ENCODE measurements around the gene STRN4. TPM values are rescaled to one million over a fixed set of nuclear protein-coding genes. Genes with fewer than 3 reads are reported as not detected.
A peak's percentile ranks its signal among the peaks of the same experiment; 100 is the strongest.

Gene STRN4
- total and polyA plus RNA-seq, 9 of the 15 experiments (the other 6 are each of a cell fraction or from before 2014, with no cell fraction given): 0.62 to 83.7 (median 36.9) TPM

DNA sequence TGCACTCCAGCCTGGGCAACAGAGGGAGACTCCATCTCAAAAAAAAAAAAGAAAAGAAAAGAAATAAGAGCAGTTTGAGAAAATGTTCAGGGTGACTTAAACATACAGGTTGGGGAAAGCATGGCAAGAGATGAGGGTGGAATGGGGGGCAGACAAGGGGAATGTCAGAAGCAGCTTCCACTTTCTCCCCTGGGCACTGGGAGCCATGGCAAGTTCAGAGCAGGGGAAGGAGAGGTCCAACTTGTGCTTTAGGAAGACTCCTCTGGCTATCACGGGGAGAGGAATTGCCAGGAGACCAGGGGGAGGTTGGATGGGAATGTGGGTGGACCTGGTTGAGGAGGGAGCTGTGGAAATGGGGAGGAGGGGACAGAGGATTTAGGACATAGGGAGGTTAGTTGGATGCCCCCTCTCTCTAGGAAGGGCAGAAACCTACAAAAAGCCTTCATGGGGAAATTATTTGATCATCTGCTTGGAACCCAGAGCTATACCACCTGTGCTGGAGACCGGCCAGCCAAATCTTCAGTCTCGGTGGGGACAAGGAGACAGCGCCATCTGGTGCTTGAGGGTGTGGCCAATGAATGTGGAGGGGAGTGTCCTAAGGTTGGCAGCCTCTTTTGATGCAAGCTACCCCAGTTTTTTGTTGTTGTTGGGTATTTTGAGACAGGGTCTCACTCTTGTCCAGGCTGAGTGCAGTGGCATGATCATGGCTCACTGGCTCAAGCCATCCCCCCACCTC lies 7.3 kb upstream of the STRN4 start (continued):
- TF ChIP-seq, protein P1, sequence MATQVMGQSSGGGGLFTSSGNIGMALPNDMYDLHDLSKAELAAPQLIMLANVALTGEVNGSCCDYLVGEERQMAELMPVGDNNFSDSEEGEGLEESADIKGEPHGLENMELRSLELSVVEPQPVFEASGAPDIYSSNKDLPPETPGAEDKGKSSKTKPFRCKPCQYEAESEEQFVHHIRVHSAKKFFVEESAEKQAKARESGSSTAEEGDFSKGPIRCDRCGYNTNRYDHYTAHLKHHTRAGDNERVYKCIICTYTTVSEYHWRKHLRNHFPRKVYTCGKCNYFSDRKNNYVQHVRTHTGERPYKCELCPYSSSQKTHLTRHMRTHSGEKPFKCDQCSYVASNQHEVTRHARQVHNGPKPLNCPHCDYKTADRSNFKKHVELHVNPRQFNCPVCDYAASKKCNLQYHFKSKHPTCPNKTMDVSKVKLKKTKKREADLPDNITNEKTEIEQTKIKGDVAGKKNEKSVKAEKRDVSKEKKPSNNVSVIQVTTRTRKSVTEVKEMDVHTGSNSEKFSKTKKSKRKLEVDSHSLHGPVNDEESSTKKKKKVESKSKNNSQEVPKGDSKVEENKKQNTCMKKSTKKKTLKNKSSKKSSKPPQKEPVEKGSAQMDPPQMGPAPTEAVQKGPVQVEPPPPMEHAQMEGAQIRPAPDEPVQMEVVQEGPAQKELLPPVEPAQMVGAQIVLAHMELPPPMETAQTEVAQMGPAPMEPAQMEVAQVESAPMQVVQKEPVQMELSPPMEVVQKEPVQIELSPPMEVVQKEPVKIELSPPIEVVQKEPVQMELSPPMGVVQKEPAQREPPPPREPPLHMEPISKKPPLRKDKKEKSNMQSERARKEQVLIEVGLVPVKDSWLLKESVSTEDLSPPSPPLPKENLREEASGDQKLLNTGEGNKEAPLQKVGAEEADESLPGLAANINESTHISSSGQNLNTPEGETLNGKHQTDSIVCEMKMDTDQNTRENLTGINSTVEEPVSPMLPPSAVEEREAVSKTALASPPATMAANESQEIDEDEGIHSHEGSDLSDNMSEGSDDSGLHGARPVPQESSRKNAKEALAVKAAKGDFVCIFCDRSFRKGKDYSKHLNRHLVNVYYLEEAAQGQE (IDR thresholded peaks at IDR 0.05; ENCODE audit: borderline replicate concordance): peak; percentile 54; the same call in 1 of the 2 replicates
- TF ChIP-seq, protein P1 (CRISPR knock-in tag; IDR thresholded peaks at IDR 0.05; ENCODE audit: low read depth): no peak
- TF ChIP-seq SMARCA5 (IDR thresholded peaks at IDR 0.05) (no peak), CTBP1 (IDR thresholded peaks at IDR 0.05; ENCODE audit: borderline replicate concordance) (peak; percentile 35; the same call in 1 of the 2 replicates), RB1 (IDR thresholded peaks at IDR 0.05; ENCODE audit: low read depth) (0 out of 2 replicates have a peak, but pooled peaks have one; percentile 40), ELF4 (CRISPR knock-in tag; IDR thresholded peaks at IDR 0.05) (no peak), PYGO2 (tag; IDR thresholded peaks at IDR 0.05) (no peak), SMAD1 (IDR thresholded peaks at IDR 0.05; ENCODE audit: low read depth, low read length, partially characterized antibody) (no peak), XRCC5 (IDR thresholded peaks at IDR 0.05; ENCODE audit: low read depth, low read length) (peak; percentile 39; the same call in 1 of the 2 replicates), SIN3B (IDR thresholded peaks at IDR 0.05; ENCODE audit: low read depth) (no peak), ZNF586 (CRISPR knock-in tag; conservative IDR thresholded peaks at IDR 0.05) (no peak), ZNF263 (CRISPR knock-in tag; IDR thresholded peaks at IDR 0.05; ENCODE audit: borderline replicate concordance) (peak; percentile 70; the same call in 1 of the 2 replicates), CC2D1A (IDR thresholded peaks at IDR 0.05) (no peak), SMARCC2 (IDR thresholded peaks at IDR 0.05; ENCODE audit: low read depth) (no peak), ADNP (tag; IDR thresholded peaks at IDR 0.05) (no peak)
- TF ChIP-seq, protein P2, sequence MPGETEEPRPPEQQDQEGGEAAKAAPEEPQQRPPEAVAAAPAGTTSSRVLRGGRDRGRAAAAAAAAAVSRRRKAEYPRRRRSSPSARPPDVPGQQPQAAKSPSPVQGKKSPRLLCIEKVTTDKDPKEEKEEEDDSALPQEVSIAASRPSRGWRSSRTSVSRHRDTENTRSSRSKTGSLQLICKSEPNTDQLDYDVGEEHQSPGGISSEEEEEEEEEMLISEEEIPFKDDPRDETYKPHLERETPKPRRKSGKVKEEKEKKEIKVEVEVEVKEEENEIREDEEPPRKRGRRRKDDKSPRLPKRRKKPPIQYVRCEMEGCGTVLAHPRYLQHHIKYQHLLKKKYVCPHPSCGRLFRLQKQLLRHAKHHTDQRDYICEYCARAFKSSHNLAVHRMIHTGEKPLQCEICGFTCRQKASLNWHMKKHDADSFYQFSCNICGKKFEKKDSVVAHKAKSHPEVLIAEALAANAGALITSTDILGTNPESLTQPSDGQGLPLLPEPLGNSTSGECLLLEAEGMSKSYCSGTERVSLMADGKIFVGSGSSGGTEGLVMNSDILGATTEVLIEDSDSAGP (CRISPR knock-in tag; IDR thresholded peaks at IDR 0.05): no peak
- TF ChIP-seq, protein P3, sequence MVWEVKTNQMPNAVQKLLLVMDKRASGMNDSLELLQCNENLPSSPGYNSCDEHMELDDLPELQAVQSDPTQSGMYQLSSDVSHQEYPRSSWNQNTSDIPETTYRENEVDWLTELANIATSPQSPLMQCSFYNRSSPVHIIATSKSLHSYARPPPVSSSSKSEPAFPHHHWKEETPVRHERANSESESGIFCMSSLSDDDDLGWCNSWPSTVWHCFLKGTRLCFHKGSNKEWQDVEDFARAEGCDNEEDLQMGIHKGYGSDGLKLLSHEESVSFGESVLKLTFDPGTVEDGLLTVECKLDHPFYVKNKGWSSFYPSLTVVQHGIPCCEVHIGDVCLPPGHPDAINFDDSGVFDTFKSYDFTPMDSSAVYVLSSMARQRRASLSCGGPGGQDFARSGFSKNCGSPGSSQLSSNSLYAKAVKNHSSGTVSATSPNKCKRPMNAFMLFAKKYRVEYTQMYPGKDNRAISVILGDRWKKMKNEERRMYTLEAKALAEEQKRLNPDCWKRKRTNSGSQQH (CRISPR knock-in tag; IDR thresholded peaks at IDR 0.05): no peak
